Caco-2 (cell line): Measurements from ENCODE around the gene RIMS1. TPM values are rescaled to one million over a fixed set of nuclear protein-coding genes. Genes with fewer than 3 reads are reported as not detected.

Source experiments
- BruUV-seq: library from RNA; stranded (reverse); fragments of 400-500 nt; replicated peaks from 2 replicates; lab custom pipeline; 2021; lab: Mats Ljungman, UMichigan
- CTCF ChIA-PET: fragments of 300-600 bp; sonication (Branson Sonifier 250); formaldehyde crosslinking; loops from one replicate; lab custom pipeline; 2022; ENCODE audit warnings: antibody characterized with exemption; lab: Charles Lee
- POLR2A ChIA-PET: fragments of 300-600 bp; sonication (Branson Sonifier 250); formaldehyde crosslinking; loops from one replicate; lab custom pipeline; 2022; ENCODE audit warnings: antibody characterized with exemption; lab: Charles Lee
- DNase-seq, 2 experiments: peaks; one replicate each; pipeline versions ENCODE4 v3.0.0 to v3.0.0-alpha.2; 2020 to 2022
- H3K27me3 ChIP-seq: replicated peaks from 2 replicates; pipeline ENCODE4 v1.6.0; 2011; ENCODE audit warnings: low read length; ENCODE audit not compliant: control insufficient read depth, insufficient read depth
- H3K36me3 ChIP-seq: 2 replicates; pipeline ENCODE4 v1.5.1; 2011; ENCODE audit warnings: low read length; ENCODE audit not compliant: control insufficient read depth, insufficient read depth
- H3K4me1 ChIP-seq: fragments of 250-450 bp; sonication (Bioruptor Pico); 2 replicates; pipeline ENCODE4 v1.5.1; 2020; ENCODE audit warnings: mild to moderate bottlenecking
- H3K4me3 ChIP-seq: 2 replicates; pipeline ENCODE4 v1.5.1; 2011; ENCODE audit warnings: low read depth, mild to moderate bottlenecking, control low read depth, low read length
- H3K9me3 ChIP-seq: fragments of 250-450 bp; sonication (Bioruptor Pico); 2 replicates; pipeline ENCODE4 v1.5.1; 2020; ENCODE audit warnings: mild to moderate bottlenecking, moderate library complexity
- H3K27ac Mint-ChIP-seq: one replicate; pipeline ENCODE4 v1.8.0; 2022; ENCODE audit warnings: mixed read lengths; ENCODE audit not compliant: unreplicated experiment
- H3K27me3 Mint-ChIP-seq: one replicate; pipeline ENCODE4 v1.8.0; 2022; ENCODE audit warnings: mixed read lengths; ENCODE audit not compliant: insufficient read depth, unreplicated experiment
- H3K36me3 Mint-ChIP-seq: one replicate; pipeline ENCODE4 v1.8.0; 2022; ENCODE audit warnings: mild to moderate bottlenecking, mixed read lengths; ENCODE audit not compliant: insufficient read depth, unreplicated experiment
- H3K4me1 Mint-ChIP-seq: one replicate; pipeline ENCODE4 v1.8.0; 2022; ENCODE audit warnings: low read depth, mixed read lengths; ENCODE audit not compliant: unreplicated experiment
- H3K4me3 Mint-ChIP-seq: one replicate; pipeline ENCODE4 v1.8.0; 2022; ENCODE audit warnings: mild to moderate bottlenecking, moderate library complexity, mixed read lengths; ENCODE audit not compliant: unreplicated experiment
- H3K9me3 Mint-ChIP-seq: one replicate; pipeline ENCODE4 v1.8.0; 2022; ENCODE audit warnings: mixed read lengths; ENCODE audit not compliant: unreplicated experiment
- intact Hi-C: fragments of 100-400 bp; cut with micrococcal nuclease; formaldehyde crosslinking; loops from one replicate; pipeline ENCODE4 v1.10.0; 2022; ENCODE audit not compliant: unreplicated experiment
- total RNA-seq: library from RNA; stranded (reverse); gene quantifications from 2 replicates; pipeline ENCODE4 v1.2.3, GENCODE V29; 2022
- TF ChIP-seq, protein P1 (sequence below), 2 experiments: fragments of 200-600 bp in 1 of 2; IDR thresholded peaks; 1 replicate in 1 of 2; 2 replicates in 1 of 2; pipeline versions ENCODE4 v1.5.1 to v1.8.0; 2011 to 2022; ENCODE audit warnings: antibody characterized with exemption in 1 of 2, control low read depth in 1 of 2, inconsistent platforms in 1 of 2, low read depth in 1 of 2, low read length in 1 of 2, mild to moderate bottlenecking in 1 of 2, moderate library complexity in 1 of 2; ENCODE audit not compliant: insufficient read depth in 1 of 2, severe bottlenecking in 1 of 2, unreplicated experiment in 1 of 2

The RIMS1 gene
- total RNA-seq, 1 experiment from 2014 or later = 3.4 TPM

- H3K4me1 Mint-ChIP-seq = no peaks in the 10 kb centered on the region
- H3K4me3 ChIP-seq = no peak overlapping the region
- DNase-seq = no peak
- H3K9me3 ChIP-seq = no peaks in the 10 kb centered on the region
- CTCF ChIA-PET = interaction anchor here (1.3 kb wide), 1 partner anchor 22 kb away, joined by 3 read pairs; no protein-coding TSS in a partner anchor
- no peaks in the 10 kb centered on the region for H3K9me3 Mint-ChIP-seq
- intact Hi-C loops = no loop called here
- H3K27ac Mint-ChIP-seq = no peak overlapping the region
- BruUV-seq = no TSS peak
- H3K36me3 ChIP-seq = no peaks in the 10 kb centered on the region
- no peak overlapping the region for H3K4me3 Mint-ChIP-seq
- no peaks in the 10 kb centered on the region for H3K36me3 Mint-ChIP-seq
- POLR2A ChIA-PET = no interaction called here
- no peaks in the 10 kb centered on the region for H3K4me1 ChIP-seq
- TF ChIP-seq, protein P1, sequence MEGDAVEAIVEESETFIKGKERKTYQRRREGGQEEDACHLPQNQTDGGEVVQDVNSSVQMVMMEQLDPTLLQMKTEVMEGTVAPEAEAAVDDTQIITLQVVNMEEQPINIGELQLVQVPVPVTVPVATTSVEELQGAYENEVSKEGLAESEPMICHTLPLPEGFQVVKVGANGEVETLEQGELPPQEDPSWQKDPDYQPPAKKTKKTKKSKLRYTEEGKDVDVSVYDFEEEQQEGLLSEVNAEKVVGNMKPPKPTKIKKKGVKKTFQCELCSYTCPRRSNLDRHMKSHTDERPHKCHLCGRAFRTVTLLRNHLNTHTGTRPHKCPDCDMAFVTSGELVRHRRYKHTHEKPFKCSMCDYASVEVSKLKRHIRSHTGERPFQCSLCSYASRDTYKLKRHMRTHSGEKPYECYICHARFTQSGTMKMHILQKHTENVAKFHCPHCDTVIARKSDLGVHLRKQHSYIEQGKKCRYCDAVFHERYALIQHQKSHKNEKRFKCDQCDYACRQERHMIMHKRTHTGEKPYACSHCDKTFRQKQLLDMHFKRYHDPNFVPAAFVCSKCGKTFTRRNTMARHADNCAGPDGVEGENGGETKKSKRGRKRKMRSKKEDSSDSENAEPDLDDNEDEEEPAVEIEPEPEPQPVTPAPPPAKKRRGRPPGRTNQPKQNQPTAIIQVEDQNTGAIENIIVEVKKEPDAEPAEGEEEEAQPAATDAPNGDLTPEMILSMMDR (IDR thresholded peaks at IDR 0.05; ENCODE audit: insufficient read depth in 1 of 2, low read depth in 1 of 2, low read length in 1 of 2, severe bottlenecking in 1 of 2, unreplicated experiment in 1 of 2) = no peak
- H3K27me3 ChIP-seq = no peaks in the 10 kb centered on the region
- no peaks in the 10 kb centered on the region for H3K27me3 Mint-ChIP-seq
Observed at GRCh38 chr6:72390548-72390947, 504.2 kb downstream of the RIMS1 start.

GRCh38 chr6:72401865-72402264 lies 515.5 kb downstream of the RIMS1 start:
- Mint-ChIP-seq H3K4me3 (no peak overlapping the region), H3K27ac (no peak overlapping the region), H3K27me3 (no peaks in the 10 kb centered on the region), H3K36me3 (no peaks in the 10 kb centered on the region), H3K4me1 (no peaks in the 10 kb centered on the region), H3K9me3 (no peaks in the 10 kb centered on the region)
- ChIA-PET CTCF (interaction anchor here (1.5 kb wide), 1 partner anchor 10 kb away, joined by 6 read pairs; no protein-coding TSS in a partner anchor), POLR2A (no interaction called here)
- no TSS peak for BruUV-seq
- no peaks in the 10 kb centered on the region for H3K36me3 ChIP-seq
- H3K4me1 ChIP-seq = no peaks in the 10 kb centered on the region
- no peaks in the 10 kb centered on the region for H3K9me3 ChIP-seq
- no peaks in the 10 kb centered on the region for H3K27me3 ChIP-seq
- intact Hi-C loops = no loop called here
- no peak for DNase-seq
- no peak overlapping the region for H3K4me3 ChIP-seq
- TF ChIP-seq, protein P1 (IDR thresholded peaks at IDR 0.05; ENCODE audit: insufficient read depth in 1 of 2, low read depth in 1 of 2, low read length in 1 of 2, severe bottlenecking in 1 of 2, unreplicated experiment in 1 of 2) = no peak

DNA sequence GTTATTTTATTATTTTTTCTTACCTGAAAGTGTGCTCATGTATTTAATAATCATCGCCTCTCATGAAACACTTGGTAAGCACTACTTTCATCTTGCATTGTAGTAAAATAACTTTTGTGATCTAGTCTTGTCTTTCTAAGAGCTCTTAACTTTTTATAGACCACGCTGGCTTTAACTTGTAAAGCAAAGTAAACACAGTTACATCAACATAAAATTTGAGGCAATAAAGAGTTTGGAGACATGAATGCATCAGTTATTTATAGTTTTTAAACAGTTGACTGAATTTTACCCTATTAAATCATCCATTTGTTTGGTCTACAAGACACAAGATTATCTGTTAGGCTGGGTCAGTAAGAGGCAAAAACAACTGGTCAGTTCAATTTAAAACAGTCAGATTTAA lies 517.1 kb downstream of the RIMS1 start:
- Histone ChIP-seq H3K36me3 (no peaks in the 10 kb centered on the region), H3K27me3 (no peaks in the 10 kb centered on the region), H3K9me3 (no peaks in the 10 kb centered on the region), H3K4me1 (no peaks in the 10 kb centered on the region), H3K4me3 (no peak overlapping the region)
- no TSS peak for BruUV-seq
- TF ChIP-seq, protein P1 (IDR thresholded peaks at IDR 0.05; ENCODE audit: insufficient read depth in 1 of 2, low read depth in 1 of 2, low read length in 1 of 2, severe bottlenecking in 1 of 2, unreplicated experiment in 1 of 2) = no peak
- H3K9me3 Mint-ChIP-seq = no peaks in the 10 kb centered on the region
- no peaks in the 10 kb centered on the region for H3K27me3 Mint-ChIP-seq
- no peak overlapping the region for H3K4me3 Mint-ChIP-seq
- H3K36me3 Mint-ChIP-seq = no peaks in the 10 kb centered on the region
- H3K27ac Mint-ChIP-seq = no peak overlapping the region
- ChIA-PET POLR2A (no interaction called here), CTCF (interaction anchor here (1.1 kb wide), 1 partner anchor 9 kb away, joined by 4 read pairs; no protein-coding TSS in a partner anchor)
- intact Hi-C loops = no loop called here
- DNase-seq = no peak
- H3K4me1 Mint-ChIP-seq = no peaks in the 10 kb centered on the region
